A549 (cell line): ENCODE results near the gene SH3PXD2A.

Experiments used
- EP300 ChIP-seq, 2 experiments: fragments of >200 bp; sonication (Bioruptor Twin); formaldehyde crosslinking; IDR thresholded peaks; 2 replicates in 1 of 2; 3 replicates in 1 of 2; pipeline ENCODE4 v1.6.1; 2016 to 2017
- POLR2A ChIP-seq: IDR thresholded peaks from 2 replicates; pipeline ENCODE4 v1.6.1; 2012; ENCODE audit warnings: mild to moderate bottlenecking, low read length
- SREBF2 ChIP-seq: fragments of 450-650 bp; IDR thresholded peaks from 2 replicates; pipeline ENCODE4 v1.6.1; 2014; ENCODE audit warnings: mild to moderate bottlenecking, moderate library complexity

- TF ChIP-seq POLR2A (no peak), EP300 (IDR thresholded peaks at IDR 0.05) (no peak), SREBF2 (no peak)
Measured at GRCh38 chr10:103570844-103571655, 284.3 kb downstream of the SH3PXD2A start.
